Upper lobe of right lung (tissue), 1 donor: Measurements from ENCODE around the gene GRID2. TPM values are rescaled to one million over a fixed set of nuclear protein-coding genes. Genes with fewer than 3 reads are reported as not detected.

Source experiments
- ATAC-seq: fragments of 200-7000 bp; cut with Tn5 transposase; one replicate; pipeline ENCODE4 v1.9.1; 2020; ENCODE audit warnings: mild to moderate bottlenecking, moderate library complexity
- DNase-seq: peaks from one replicate; pipeline ENCODE4 v3.0.0-alpha.2; 2020
- H3K27ac ChIP-seq: fragments of 200-600 bp; one replicate; pipeline ENCODE4 v1.8.0; 2022
- H3K27me3 ChIP-seq: fragments of 200-600 bp; one replicate; pipeline ENCODE4 v1.8.0; 2022; ENCODE audit warnings: mild to moderate bottlenecking
- H3K36me3 ChIP-seq: fragments of 200-600 bp; one replicate; pipeline ENCODE4 v1.8.0; 2022
- H3K4me1 ChIP-seq: fragments of 200-600 bp; one replicate; pipeline ENCODE4 v1.8.0; 2022
- H3K4me3 ChIP-seq: fragments of 200-600 bp; one replicate; pipeline ENCODE4 v1.8.0; 2022; ENCODE audit warnings: mild to moderate bottlenecking
- H3K9me3 ChIP-seq: fragments of 200-600 bp; one replicate; pipeline ENCODE4 v1.8.0; 2022
- intact Hi-C: fragments of 100-400 bp; cut with DNase I; formaldehyde crosslinking; loops from one replicate; pipeline ENCODE4 v1.11.0; 2022
- total RNA-seq: library from RNA; stranded (reverse); fragmentation: NEBNext Ultra II Directional; extraction: Animal tissue kit (Norgen Biotek cat#: 25700); gene quantifications from one replicate; pipeline ENCODE4 v1.2.1, GENCODE V29; 2021
- TF ChIP-seq, protein P1 (sequence below): fragments of 200-600 bp; IDR thresholded peaks from one replicate; pipeline ENCODE4 v1.8.0; 2022; ENCODE audit warnings: antibody characterized with exemption
- donor health status: DM: no; HTN: yes; CAD: no; lungs with severe emphysema.

GRID2 gene
- total RNA-seq, 1 donor from 2014 or later = not detected

- Histone ChIP-seq H3K27me3 (no peaks in the 10 kb centered on the region), H3K27ac (no peak overlapping the region), H3K4me3 (no peak overlapping the region), H3K9me3 (no peaks in the 10 kb centered on the region), H3K4me1 (no peaks in the 10 kb centered on the region), H3K36me3 (no peaks in the 10 kb centered on the region)
- DNase-seq = no peak
- TF ChIP-seq, protein P1, sequence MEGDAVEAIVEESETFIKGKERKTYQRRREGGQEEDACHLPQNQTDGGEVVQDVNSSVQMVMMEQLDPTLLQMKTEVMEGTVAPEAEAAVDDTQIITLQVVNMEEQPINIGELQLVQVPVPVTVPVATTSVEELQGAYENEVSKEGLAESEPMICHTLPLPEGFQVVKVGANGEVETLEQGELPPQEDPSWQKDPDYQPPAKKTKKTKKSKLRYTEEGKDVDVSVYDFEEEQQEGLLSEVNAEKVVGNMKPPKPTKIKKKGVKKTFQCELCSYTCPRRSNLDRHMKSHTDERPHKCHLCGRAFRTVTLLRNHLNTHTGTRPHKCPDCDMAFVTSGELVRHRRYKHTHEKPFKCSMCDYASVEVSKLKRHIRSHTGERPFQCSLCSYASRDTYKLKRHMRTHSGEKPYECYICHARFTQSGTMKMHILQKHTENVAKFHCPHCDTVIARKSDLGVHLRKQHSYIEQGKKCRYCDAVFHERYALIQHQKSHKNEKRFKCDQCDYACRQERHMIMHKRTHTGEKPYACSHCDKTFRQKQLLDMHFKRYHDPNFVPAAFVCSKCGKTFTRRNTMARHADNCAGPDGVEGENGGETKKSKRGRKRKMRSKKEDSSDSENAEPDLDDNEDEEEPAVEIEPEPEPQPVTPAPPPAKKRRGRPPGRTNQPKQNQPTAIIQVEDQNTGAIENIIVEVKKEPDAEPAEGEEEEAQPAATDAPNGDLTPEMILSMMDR = no peak
- intact Hi-C loops = no loop called here
- no peak for ATAC-seq
Measured at GRCh38 chr4:92988301-92988700, 684.5 kb downstream of the GRID2 start.

DNA sequence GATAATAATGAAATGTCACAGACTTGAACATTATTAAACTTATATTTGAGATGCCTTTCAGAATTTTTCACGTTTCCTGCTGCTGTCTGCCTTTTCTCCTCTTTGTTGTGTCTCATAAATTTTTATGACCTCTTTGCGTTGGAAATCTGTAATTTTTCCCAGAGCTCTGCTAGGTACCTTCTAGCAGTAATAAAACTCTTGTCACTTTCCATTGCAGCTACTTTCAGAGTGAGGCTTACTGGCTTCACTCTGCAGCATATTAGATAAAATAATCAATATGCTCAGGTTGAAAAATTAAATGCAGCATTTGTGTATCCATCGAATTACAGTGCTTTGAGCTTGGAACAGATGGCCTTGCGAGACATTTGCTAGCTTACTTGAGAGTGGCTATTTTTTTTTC lies 689.0 kb downstream of the GRID2 start:
- Histone ChIP-seq H3K27me3 (no peaks in the 10 kb centered on the region), H3K27ac (no peak overlapping the region), H3K9me3 (no peaks in the 10 kb centered on the region), H3K36me3 (no peaks in the 10 kb centered on the region), H3K4me3 (no peak overlapping the region), H3K4me1 (no peaks in the 10 kb centered on the region)
- intact Hi-C loops = no loop called here
- ATAC-seq (no peak), DNase-seq (no peak)
- TF ChIP-seq, protein P1 = no peak

DNA sequence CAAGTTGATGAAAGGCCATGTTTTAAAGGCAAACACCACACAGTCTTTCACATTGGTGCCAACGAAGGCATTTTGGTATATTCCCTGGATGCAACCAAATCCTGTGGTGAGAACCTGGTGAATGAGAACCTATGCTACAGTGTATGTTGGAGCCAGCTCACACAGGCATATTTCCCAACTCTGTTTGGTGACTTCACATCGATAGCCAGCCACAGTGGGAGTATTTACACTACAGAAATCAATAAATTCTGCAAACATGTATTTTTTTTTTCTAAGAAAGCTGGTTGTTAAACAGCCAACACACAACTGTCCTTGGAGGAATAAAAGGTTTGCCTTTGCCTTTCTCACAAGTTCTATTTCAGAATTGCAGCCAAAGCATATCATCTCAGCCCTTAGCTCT lies 691.0 kb downstream of the GRID2 start:
- H3K4me3 ChIP-seq = no peak overlapping the region
- DNase-seq (no peak), ATAC-seq (no peak)
- no peaks in the 10 kb centered on the region for H3K4me1 ChIP-seq
- TF ChIP-seq, protein P1 = no peak
- H3K36me3 ChIP-seq = no peaks in the 10 kb centered on the region
- H3K9me3 ChIP-seq = no peaks in the 10 kb centered on the region
- intact Hi-C loops = no loop called here
- no peaks in the 10 kb centered on the region for H3K27me3 ChIP-seq
- no peak overlapping the region for H3K27ac ChIP-seq

DNA sequence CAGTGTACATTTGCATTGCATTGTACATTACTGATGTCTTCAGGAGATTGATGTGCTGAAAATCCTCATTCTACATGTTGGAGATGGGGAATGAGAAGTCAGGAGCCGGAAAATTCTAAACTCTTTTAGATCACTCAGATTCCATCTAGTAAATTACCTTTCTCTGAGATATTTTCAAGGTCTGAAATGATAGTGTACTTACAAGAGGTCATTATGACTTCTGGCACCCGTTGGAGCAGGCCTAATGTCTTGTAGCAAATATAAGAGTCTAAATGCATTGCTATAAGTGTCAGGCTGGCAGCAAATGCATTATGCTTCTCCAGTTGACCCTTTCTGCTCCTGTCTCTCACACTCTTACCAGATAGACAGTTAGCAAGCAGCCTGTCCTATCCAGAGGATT lies 692.8 kb downstream of the GRID2 start:
- H3K27me3 ChIP-seq = no peaks in the 10 kb centered on the region
- H3K27ac ChIP-seq = no peak overlapping the region
- TF ChIP-seq, protein P1 = no peak
- intact Hi-C loops = no loop called here
- no peaks in the 10 kb centered on the region for H3K9me3 ChIP-seq
- ATAC-seq (no peak), DNase-seq (no peak)
- H3K4me3 ChIP-seq = no peak overlapping the region
- no peaks in the 10 kb centered on the region for H3K4me1 ChIP-seq
- H3K36me3 ChIP-seq = no peaks in the 10 kb centered on the region

- TF ChIP-seq, protein P1 = no peak
- intact Hi-C loops = no loop called here
- Histone ChIP-seq H3K27me3 (no peaks in the 10 kb centered on the region), H3K36me3 (no peaks in the 10 kb centered on the region), H3K4me3 (no peak overlapping the region), H3K4me1 (no peaks in the 10 kb centered on the region), H3K9me3 (no peaks in the 10 kb centered on the region), H3K27ac (no peak overlapping the region)
- ATAC-seq (no peak), DNase-seq (no peak)
Measured at GRCh38 chr4:93000910-93001309, 697.1 kb downstream of the GRID2 start.

DNA sequence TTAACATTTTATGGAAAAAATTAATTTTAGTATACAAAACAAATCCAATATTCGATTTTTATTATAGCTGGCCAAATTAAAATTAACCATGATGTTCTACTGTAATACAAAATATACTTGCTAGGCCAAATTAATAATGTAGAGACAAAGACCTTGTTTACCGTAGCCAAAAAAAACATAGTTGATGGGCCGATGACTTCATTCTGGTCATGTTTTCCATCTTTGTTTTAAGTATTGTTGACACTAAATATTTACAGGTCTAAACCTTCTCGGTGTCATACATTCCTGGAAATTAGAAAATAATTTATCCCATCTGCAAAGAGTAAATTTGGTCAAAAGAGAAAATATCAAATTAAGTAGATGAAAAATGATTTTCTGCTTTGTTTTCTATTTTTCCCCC lies 698.5 kb downstream of the GRID2 start:
- Histone ChIP-seq H3K27ac (no peak overlapping the region), H3K4me3 (no peak overlapping the region), H3K36me3 (no peaks in the 10 kb centered on the region), H3K9me3 (no peaks in the 10 kb centered on the region), H3K27me3 (no peaks in the 10 kb centered on the region), H3K4me1 (no peaks in the 10 kb centered on the region)
- intact Hi-C loops = no loop called here
- TF ChIP-seq, protein P1 = no peak
- DNase-seq = no peak
- ATAC-seq = no peak
